Spinal cord (tissue), 10 donors: ENCODE measurements around the gene KDR. TPM values are rescaled to one million over a fixed set of nuclear protein-coding genes. Genes with fewer than 3 reads are reported as not detected.
A peak's percentile ranks its signal among the peaks of the same experiment; 100 is the strongest.

Experiments
- DNase-seq, 6 donors: peaks; one replicate each; pipeline versions ENCODE4 v3.0.0 to v3.0.0-alpha.2; 2013 to 2015; ENCODE audit warnings: low spot score in 6 of 6, low read depth in 4 of 6
- H3K27ac ChIP-seq: one replicate; pipeline ENCODE4 v1.5.1; 2013; ENCODE audit warnings: low read depth, low read length, control low read depth
- H3K27me3 ChIP-seq: one replicate; pipeline ENCODE4 v1.6.1; 2013; ENCODE audit warnings: low read length; ENCODE audit not compliant: control insufficient read depth, insufficient read depth
- H3K36me3 ChIP-seq: one replicate; pipeline ENCODE4 v1.6.1; 2013; ENCODE audit warnings: low read length; ENCODE audit not compliant: control insufficient read depth, insufficient read depth
- H3K4me1 ChIP-seq: one replicate; pipeline ENCODE4 v1.6.1; 2013; ENCODE audit warnings: low read length; ENCODE audit not compliant: control insufficient read depth, insufficient read depth
- H3K4me3 ChIP-seq: one replicate; pipeline ENCODE4 v1.5.1; 2013; ENCODE audit warnings: low read depth, low read length, control low read depth
- H3K9me3 ChIP-seq: one replicate; pipeline ENCODE4 v1.6.1; 2013; ENCODE audit warnings: low read length; ENCODE audit not compliant: control insufficient read depth, insufficient read depth
- WGBS: methylation state at CpG from one replicate; pipeline ENCODE4 v1.1.5; 2013; ENCODE audit warnings: missing lambda C conversion rate; ENCODE audit not compliant: insufficient coverage; 5-methylcytosine and 5-hydroxymethylcytosine counted together
- polyA plus RNA-seq, 2 donors: library from polyadenylated mRNA; unstranded; fragments of 120-200 nt; gene quantifications; one replicate each; pipeline ENCODE4 v1.2.1, GENCODE V29; 2013; ENCODE audit not compliant: insufficient read length in 2 of 2
- total RNA-seq, 2 donors: library from RNA; depleted of rRNA in 1 of 2; stranded (reverse); fragments of 120-200 nt in 1 of 2; fragments of >200 nt in 1 of 2; gene quantifications; one replicate each; pipeline versions ENCODE4 v1.2.3 to v1.2.4, GENCODE V29; 2013 to 2014
- donor health status: healthy.

Gene KDR
- total and polyA plus RNA-seq, 4 donors, result 29.1 to 217 (median 57.4) TPM

GRCh38 chr4:55087009-55087912 lies 38.1 kb downstream of the KDR start:
- DNase-seq, result peak in 2 of 6 donors; percentile 39 to 77
- WGBS, result 34% methylated on average over 4 of the region's 8 CpGs
- Histone ChIP-seq H3K27me3 (no peaks in the 10 kb centered on the region), H3K27ac (no peak overlapping the region), H3K36me3 (no peaks in the 10 kb centered on the region), H3K4me1 (peaks cover 7% of the 10 kb centered on the region), H3K9me3 (no peaks in the 10 kb centered on the region), H3K4me3 (no peak overlapping the region)

- H3K4me3 ChIP-seq, result no peak overlapping the region
- WGBS, result 63% methylated on average over 4 of the region's 6 CpGs
Measured at GRCh38 chr4:55086578-55086977, 38.8 kb downstream of the KDR start.

GRCh38 chr4:55083735-55084134 lies 41.7 kb downstream of the KDR start:
- no peak for DNase-seq
- Histone ChIP-seq H3K9me3 (no peaks in the 10 kb centered on the region), H3K4me1 (peaks cover 7% of the 10 kb centered on the region), H3K27me3 (peaks cover 2% of the 10 kb centered on the region), H3K4me3 (no peak overlapping the region), H3K27ac (no peak overlapping the region), H3K36me3 (no peaks in the 10 kb centered on the region)
- 100% methylated on average over 2 of the region's 4 CpGs for WGBS

More at GRCh38 chr4:55086578-55086977, 38.8 kb downstream of the KDR start:
- Histone ChIP-seq H3K27me3 (no peaks in the 10 kb centered on the region), H3K4me1 (peaks cover 7% of the 10 kb centered on the region), H3K9me3 (no peaks in the 10 kb centered on the region), H3K27ac (no peak overlapping the region), H3K36me3 (no peaks in the 10 kb centered on the region)
- DNase-seq, result peak in 1 of 6 donors; percentile 19

GRCh38 chr4:55082756-55083155 lies 42.6 kb downstream of the KDR start:
- 71% methylated on average over 1 of the region's 2 CpGs for WGBS
- H3K36me3 ChIP-seq, result no peaks in the 10 kb centered on the region
- H3K4me3 ChIP-seq, result no peak overlapping the region
- no peaks in the 10 kb centered on the region for H3K9me3 ChIP-seq
- peaks cover 2% of the 10 kb centered on the region for H3K27me3 ChIP-seq
- no peak for DNase-seq
- H3K27ac ChIP-seq, result no peak overlapping the region
- peaks cover 7% of the 10 kb centered on the region for H3K4me1 ChIP-seq

GRCh38 chr4:55080174-55080865 lies 45.1 kb downstream of the KDR start:
- H3K4me1 ChIP-seq, result no peaks in the 10 kb centered on the region
- peaks cover 2% of the 10 kb centered on the region for H3K27me3 ChIP-seq
- no peaks in the 10 kb centered on the region for H3K36me3 ChIP-seq
- DNase-seq, result no peak
- no peak overlapping the region for H3K4me3 ChIP-seq
- 78% methylated on average over 5 of the region's 9 CpGs for WGBS
- no peaks in the 10 kb centered on the region for H3K9me3 ChIP-seq
- peak overlapping the region; percentile 30 for H3K27ac ChIP-seq

- Histone ChIP-seq H3K4me1 (no peaks in the 10 kb centered on the region), H3K4me3 (no peak overlapping the region), H3K27me3 (peaks cover 2% of the 10 kb centered on the region), H3K9me3 (no peaks in the 10 kb centered on the region), H3K27ac (peak overlapping the region; percentile 50), H3K36me3 (no peaks in the 10 kb centered on the region)
- WGBS, result 54% methylated on average over 7 of the region's 14 CpGs
- DNase-seq, result peak in 1 of 6 donors; percentile 28
Measured at GRCh38 chr4:55079451-55080173, 45.8 kb downstream of the KDR start.

- 55% methylated on average over 7 of the region's 8 CpGs for WGBS
- peak in 1 of 6 donors; percentile 51 for DNase-seq
- H3K4me1 ChIP-seq, result no peaks in the 10 kb centered on the region
- no peak overlapping the region for H3K4me3 ChIP-seq
- H3K9me3 ChIP-seq, result no peaks in the 10 kb centered on the region
- peak overlapping the region; percentile 57 for H3K27ac ChIP-seq
- peaks cover 2% of the 10 kb centered on the region for H3K27me3 ChIP-seq
- no peaks in the 10 kb centered on the region for H3K36me3 ChIP-seq
Measured at GRCh38 chr4:55078987-55079386, 46.4 kb downstream of the KDR start.

GRCh38 chr4:55077577-55077976 lies 47.8 kb downstream of the KDR start:
- no peak for DNase-seq
- Histone ChIP-seq H3K27me3 (peaks cover 2% of the 10 kb centered on the region), H3K9me3 (no peaks in the 10 kb centered on the region), H3K36me3 (no peaks in the 10 kb centered on the region), H3K4me1 (no peaks in the 10 kb centered on the region), H3K4me3 (no peak overlapping the region), H3K27ac (no peak overlapping the region)
- no CpG with 5 or more reads among the region's 2 CpGs for WGBS

- no peak for DNase-seq
Measured at GRCh38 chr4:55075823-55076716, 49.3 kb downstream of the KDR start.

More at GRCh38 chr4:55075823-55076716, 49.3 kb downstream of the KDR start:
- Histone ChIP-seq H3K9me3 (no peaks in the 10 kb centered on the region), H3K27me3 (peaks cover 2% of the 10 kb centered on the region), H3K4me1 (no peaks in the 10 kb centered on the region), H3K36me3 (no peaks in the 10 kb centered on the region), H3K4me3 (no peak overlapping the region), H3K27ac (no peak overlapping the region)
- WGBS, result no CpG with 5 or more reads among the region's 5 CpGs
